Gastroesophageal sphincter (tissue), 3 donors: ENCODE results near the gene RAMP1.
A peak's percentile ranks its signal among the peaks of the same experiment; 100 is the strongest.

Experiments used
- CTCF ChIP-seq, 4 experiments: fragments of 200-600 bp in 2 of 4; fragments of 450-650 bp in 2 of 4; sonication (generic) in 1 of 4; IDR thresholded peaks; one replicate each; pipeline ENCODE4 v1.5.1; 2017 to 2019; ENCODE audit warnings: antibody characterized with exemption in 4 of 4, mild to moderate bottlenecking in 2 of 4, moderate library complexity in 2 of 4
- POLR2AphosphoS5 ChIP-seq: sonication (generic); formaldehyde crosslinking; IDR thresholded peaks from one replicate; pipeline ENCODE4 v1.6.1; 2017; ENCODE audit warnings: antibody characterized with exemption

GRCh38 chr2:237860273-237860935 is 981 bp downstream of the RAMP1 start:
- peak; percentile 65 for TF ChIP-seq POLR2AphosphoS5
- TF ChIP-seq CTCF (IDR thresholded peaks at IDR 0.05), result no peak
